Tibial nerve (tissue), 3 donors: ENCODE measurements around the gene NUP188.

ENCODE experiments used
- CTCF ChIP-seq, 5 experiments: fragments of 200-600 bp in 3 of 5; fragments of 450-650 bp in 2 of 5; sonication (generic) in 3 of 5; IDR thresholded peaks; one replicate each; pipeline ENCODE4 v1.5.1; 2016 to 2019; ENCODE audit warnings: antibody characterized with exemption in 5 of 5, mild to moderate bottlenecking in 3 of 5, moderate library complexity in 2 of 5
- POLR2A ChIP-seq, 2 donors: fragments of 450-650 bp; IDR thresholded peaks; one replicate each; pipeline ENCODE4 v1.6.1; 2017; ENCODE audit warnings: antibody characterized with exemption in 2 of 2, mild to moderate bottlenecking in 2 of 2, moderate library complexity in 2 of 2

GRCh38 chr9:129007766-129008468, 60.4 kb downstream of the NUP188 start:
- TF ChIP-seq CTCF (IDR thresholded peaks at IDR 0.05) = no peak
- TF ChIP-seq POLR2A (IDR thresholded peaks at IDR 0.05) = no peak
